Subcutaneous adipose tissue (tissue), 4 donors: Measurements from ENCODE around the gene ELL2. TPM values are rescaled to one million over a fixed set of nuclear protein-coding genes. Genes with fewer than 3 reads are reported as not detected.

Source experiments
- total RNA-seq, 4 donors: library from RNA; depleted of rRNA; stranded (reverse); fragments of >200 nt; gene quantifications; one replicate each; pipeline ENCODE4 v1.1.0, GENCODE V29; 2016
- TF ChIP-seq, protein P1 (sequence below): fragments of 450-650 bp; IDR thresholded peaks from one replicate; pipeline ENCODE4 v1.5.1; 2016; ENCODE audit warnings: low read depth, mild to moderate bottlenecking, control low read depth, antibody characterized with exemption, moderate library complexity

ELL2 gene
- total RNA-seq, 4 donors from 2014 or later = 94.4 to 308 (median 208) TPM

DNA sequence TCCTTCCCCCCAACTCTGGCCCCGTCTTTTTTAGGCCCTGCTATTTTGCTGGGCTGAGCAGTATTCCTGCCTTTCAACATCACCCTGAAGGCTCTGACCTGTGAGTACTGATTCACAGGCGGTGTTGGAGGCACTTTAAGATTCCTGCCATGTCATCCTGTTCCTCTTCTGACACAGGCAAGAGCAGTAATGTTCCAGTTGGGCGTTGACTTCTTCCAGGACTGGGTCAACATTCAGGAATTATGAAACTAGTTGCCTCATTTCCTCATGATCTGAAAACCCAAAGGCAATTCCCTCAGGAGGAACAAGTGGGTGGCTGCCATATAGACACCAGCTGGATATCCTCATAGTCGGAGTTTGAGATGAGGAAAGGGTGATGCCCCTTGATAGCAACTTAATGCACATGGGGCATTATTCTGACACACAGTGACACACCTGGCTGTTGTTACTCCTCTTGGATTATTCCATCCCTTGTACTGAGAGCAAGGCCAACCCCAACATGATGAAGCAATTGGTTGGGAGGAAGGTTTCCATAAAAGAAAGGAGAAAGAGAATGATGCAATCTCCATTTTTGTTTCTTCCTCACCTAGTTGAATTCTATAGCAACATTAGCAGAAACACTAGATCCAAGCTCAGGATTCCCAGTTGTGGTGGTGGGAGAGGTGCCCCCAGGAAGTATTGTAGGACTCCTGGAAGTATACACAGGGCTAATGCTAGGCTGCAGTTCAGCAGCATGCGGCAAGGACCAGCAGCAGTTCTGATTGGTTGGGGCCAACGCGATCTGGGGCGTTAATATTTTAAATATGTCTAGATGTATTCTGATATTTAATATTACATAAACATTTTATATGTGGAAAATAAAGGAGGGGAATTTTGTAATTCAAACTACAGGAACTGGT lies 119.5 kb downstream of the ELL2 start:
- TF ChIP-seq, protein P1, sequence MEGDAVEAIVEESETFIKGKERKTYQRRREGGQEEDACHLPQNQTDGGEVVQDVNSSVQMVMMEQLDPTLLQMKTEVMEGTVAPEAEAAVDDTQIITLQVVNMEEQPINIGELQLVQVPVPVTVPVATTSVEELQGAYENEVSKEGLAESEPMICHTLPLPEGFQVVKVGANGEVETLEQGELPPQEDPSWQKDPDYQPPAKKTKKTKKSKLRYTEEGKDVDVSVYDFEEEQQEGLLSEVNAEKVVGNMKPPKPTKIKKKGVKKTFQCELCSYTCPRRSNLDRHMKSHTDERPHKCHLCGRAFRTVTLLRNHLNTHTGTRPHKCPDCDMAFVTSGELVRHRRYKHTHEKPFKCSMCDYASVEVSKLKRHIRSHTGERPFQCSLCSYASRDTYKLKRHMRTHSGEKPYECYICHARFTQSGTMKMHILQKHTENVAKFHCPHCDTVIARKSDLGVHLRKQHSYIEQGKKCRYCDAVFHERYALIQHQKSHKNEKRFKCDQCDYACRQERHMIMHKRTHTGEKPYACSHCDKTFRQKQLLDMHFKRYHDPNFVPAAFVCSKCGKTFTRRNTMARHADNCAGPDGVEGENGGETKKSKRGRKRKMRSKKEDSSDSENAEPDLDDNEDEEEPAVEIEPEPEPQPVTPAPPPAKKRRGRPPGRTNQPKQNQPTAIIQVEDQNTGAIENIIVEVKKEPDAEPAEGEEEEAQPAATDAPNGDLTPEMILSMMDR = no peak

DNA sequence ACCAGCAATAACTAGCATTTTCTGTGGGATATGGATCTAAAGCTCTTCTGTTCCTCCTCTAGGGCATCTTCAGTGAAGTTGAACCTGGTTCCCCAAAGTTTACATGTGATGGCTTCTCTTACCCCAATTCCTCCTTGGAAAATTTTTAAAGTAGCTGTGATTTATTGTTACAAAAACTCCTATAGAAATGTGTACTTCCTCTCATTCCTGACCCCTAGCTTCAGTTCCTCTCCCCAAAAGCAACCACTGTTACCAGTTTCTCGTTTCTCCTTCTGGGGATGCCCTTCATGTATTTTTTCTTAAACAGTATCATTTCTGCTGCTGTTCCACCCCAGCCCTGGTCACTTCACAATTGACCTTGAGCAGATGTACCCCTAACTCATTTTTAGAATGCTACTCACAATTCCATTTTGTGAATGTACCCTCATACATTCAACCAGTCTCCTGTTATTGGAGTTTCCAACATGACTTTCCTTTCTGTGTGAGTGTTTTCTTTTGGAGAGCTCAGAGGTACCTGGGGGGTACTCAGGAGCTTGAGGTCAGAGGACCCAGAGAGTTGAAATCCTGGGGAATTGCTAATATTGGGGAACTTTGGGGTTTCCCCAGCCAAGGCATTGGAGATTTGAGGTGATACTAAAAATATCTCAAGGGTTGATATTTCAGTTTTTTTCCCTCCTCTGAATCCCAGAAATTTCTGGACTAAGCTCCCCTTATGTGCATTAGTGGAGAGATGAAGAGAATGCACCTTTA lies 120.5 kb downstream of the ELL2 start:
- TF ChIP-seq, protein P1 = no peak

DNA sequence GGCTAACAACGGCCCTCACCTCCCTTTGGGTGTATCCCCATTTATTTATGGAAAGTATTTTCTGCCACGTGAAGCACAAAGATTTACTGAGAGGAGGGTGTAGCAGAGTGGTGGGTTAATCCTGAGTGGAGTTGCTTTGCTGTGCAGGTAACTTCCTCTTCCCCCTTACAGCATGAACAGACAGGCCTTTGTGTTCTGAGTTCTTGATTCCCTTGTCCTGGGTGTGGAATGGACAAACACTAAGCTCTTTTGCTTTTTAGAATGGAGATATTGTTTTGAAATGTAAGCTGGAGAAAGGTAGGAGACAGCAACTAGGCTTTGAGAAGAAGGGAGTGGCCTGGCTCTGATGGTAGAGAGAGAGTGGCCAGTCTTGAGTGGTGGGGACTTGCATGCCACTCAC lies 122.0 kb downstream of the ELL2 start:
- TF ChIP-seq, protein P1 = no peak

DNA sequence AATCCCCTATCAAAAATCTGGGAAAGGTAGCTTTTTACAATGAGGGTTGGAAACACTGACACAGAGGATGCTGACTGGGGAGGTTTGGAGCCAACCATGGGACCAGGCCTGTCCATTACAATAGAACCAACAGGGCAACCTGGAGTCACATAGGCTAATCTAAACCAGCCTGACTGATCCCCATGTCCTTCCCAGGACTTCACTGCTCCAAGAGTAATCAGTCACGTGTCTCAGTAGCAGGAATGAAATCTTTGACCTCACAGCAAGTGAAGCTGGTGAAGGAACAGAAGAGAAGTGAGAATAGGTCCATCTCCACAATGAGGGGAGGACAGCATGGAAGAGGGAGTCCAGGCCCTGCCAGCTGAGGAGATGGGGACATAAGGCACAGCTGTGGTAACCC lies 123.1 kb downstream of the ELL2 start:
- TF ChIP-seq, protein P1 = no peak

DNA sequence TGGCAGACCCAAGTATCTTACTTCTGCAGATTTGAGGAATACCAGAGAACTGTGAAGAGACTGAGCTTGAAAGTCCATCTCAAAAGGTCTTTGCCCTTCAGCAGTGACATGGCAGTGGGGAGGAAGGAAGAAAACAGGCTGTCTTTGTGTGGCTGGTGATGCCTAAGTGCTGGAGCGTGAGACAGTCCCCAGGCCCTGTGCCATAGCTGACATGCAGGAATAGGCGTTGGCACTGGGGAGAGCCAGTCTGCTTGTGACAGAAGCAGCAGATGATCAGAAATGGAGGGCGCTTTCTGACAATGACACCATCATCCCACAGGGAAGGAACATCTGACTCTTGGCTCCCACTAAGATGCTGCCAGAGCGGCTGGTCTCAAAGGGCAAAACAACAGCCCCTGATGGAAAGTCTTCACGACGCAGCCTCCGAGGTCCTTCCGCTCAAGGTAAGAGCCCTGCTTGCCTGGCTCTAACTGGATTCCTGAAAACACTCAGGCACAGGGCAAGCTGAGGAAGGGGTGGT lies 123.6 kb downstream of the ELL2 start:
- TF ChIP-seq, protein P1 = no peak

DNA sequence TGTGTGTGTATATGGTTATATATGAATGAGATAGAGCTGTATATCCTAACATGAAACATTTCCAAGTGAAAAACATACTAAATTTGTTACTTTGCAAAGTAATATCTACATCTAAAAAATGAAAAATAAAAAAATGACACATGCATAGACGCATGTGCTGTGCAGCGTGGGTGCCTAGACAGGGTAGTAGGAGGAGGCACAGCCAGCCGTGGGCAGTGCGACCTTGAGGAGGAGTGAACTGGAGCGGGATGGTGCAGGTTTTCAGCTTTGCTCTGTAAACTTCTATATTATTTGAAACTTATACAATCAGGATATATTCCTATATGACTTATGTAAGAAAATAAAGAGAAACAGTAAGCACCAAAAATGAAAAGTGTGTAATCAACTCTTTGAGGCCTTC lies 124.2 kb downstream of the ELL2 start:
- TF ChIP-seq, protein P1 = no peak

DNA sequence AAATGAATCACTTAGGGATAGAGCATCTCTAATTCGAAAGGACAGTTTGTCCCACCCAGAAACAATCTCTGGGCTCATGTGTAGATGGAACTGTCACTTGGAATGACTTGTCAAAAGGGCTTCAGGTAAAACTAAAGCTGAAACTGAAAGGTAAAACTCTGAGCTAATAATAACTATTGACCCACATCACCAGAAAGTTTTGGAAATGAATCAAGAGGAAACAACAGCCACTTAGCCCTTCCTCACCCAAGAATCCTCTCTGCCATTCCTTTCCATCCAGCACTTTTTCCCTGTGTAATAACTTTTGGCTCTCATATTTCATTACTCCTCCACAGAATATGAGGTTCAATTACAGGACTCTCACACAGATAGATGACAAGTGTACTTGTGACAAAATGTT lies 125.1 kb downstream of the ELL2 start:
- TF ChIP-seq, protein P1 = no peak
